ENCODE measurements around the gene CHID1.

Gene CHID1

DNA sequence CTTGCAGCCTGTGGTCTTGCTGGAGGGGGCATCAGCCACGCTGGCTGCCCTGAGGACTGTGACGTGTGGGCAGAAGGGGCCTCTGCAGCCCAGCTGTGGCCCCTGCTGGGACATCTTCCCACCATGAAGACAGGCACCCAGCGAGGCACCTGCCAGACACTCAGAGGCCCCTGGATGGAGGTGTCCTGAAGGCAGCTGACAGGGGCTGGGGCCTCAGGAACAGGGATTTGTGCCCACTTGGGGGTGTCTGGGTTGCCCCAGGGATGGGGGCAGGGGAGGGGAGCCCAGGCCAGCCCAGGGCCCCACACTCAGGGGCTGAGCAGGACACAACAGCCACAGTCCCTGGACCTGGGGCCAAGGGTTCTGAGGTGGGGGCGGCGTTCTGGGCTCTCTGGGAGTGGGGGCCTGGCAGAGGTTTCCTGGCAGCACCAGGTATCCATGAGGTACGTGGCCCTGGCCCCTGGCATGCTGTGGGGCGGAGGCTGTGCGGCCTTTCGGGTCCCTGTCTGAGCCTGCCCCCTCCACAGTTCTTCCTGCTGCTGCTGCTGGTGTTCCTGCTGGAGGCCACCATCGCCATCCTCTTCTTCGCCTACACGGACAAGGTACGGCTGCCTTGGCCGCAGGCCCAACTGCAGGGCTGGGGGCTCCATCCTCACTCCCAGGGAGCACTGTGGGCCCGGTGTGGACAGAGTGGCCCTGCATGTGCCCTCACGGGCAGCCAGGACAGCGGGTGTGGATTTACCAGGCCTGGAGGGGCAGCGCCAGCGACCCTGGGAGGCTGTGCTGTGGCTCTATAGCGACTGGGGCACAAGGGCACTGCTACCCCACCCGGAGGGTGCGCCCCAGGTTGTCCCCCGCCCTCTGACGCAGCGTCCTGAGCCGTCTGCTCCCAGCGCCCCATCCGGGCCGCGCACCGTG, 46.4 kb downstream of the CHID1 start:
- ChIA-PET POLR2A (interaction anchor here (0.7 kb wide), 1 partner anchor 625 kb away, joined by 3 read pairs; no protein-coding TSS in a partner anchor), CTCF (interaction anchor here (9.3 kb wide), 1 partner anchor 17 kb away, joined by 58 read pairs; no protein-coding TSS in a partner anchor)
- no peak for DNase-seq (ENCODE audit: low read depth, low spot score)
- no peak for TF ChIP-seq CTCF (IDR thresholded peaks at IDR 0.05; ENCODE audit: insufficient read depth, low read length, missing control alignments)
- H3K4me3 ChIP-seq (ENCODE audit: low read depth, low read length), result no peak overlapping the region

- TF ChIP-seq CTCF (IDR thresholded peaks at IDR 0.05; ENCODE audit: insufficient read depth, low read length, missing control alignments), result no peak
- CTCF ChIA-PET, result interaction anchor here (9.3 kb wide), 1 partner anchor 16 kb away, joined by 58 read pairs; no protein-coding TSS in a partner anchor
- no peak overlapping the region for H3K4me3 ChIP-seq (ENCODE audit: low read depth, low read length)
- DNase-seq (ENCODE audit: low read depth, low spot score), result no peak
- POLR2A ChIA-PET, result no interaction called here
Measured at GRCh38 chr11:863023-863909, 47.3 kb downstream of the CHID1 start.

DNA sequence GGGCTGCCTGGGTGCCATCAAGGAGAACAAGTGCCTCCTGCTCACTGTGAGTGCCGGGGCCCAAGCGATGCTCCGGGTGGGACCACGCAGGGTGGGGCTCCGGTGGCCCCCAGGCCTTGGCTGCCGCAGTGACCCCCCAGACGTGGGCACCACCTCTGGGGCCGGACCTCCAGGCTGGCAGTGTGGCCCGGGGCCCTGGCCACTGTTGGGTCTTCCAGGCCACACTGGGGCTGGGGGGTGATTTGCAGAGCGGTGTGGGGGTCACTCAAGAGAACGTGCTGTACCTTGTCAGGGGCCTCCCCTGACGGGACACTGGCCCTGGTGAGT, 48.0 kb downstream of the CHID1 start:
- no peak for DNase-seq (ENCODE audit: low read depth, low spot score)
- no peak overlapping the region for H3K4me3 ChIP-seq (ENCODE audit: low read depth, low read length)
- POLR2A ChIA-PET, result no interaction called here
- TF ChIP-seq CTCF (IDR thresholded peaks at IDR 0.05; ENCODE audit: insufficient read depth, low read length, missing control alignments), result no peak
- CTCF ChIA-PET, result interaction anchor here (9.3 kb wide), 1 partner anchor 15 kb away, joined by 58 read pairs; no protein-coding TSS in a partner anchor

DNA sequence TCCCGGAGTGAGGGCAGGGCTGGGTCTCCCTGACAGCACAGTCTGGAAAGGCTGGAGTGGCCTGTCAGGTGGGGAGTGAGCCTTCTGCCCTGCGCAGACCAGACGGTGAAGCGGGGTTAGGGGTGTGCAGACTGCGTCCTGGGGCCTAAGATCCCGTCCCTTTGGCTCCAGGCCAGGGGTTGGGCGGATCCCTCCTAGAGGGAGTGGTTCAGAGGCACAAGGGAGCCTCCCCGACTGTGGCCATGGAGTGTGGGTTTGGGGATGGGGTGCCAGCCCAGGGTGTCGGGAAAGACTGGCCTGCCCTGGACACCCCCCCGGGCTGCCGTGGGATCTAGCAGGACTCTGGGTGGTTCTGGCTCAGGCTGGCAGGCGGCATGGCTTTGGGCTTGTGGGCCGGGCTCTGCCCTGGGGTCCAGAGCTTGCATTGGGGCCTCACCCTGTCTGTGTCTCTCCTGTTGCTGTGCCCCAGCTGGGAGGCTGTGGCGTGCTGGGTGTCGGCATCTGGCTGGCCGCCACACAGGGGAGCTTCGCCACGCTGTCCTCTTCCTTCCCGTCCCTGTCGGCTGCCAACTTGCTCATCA, 48.4 kb downstream of the CHID1 start:
- no peak for TF ChIP-seq CTCF (IDR thresholded peaks at IDR 0.05; ENCODE audit: insufficient read depth, low read length, missing control alignments)
- DNase-seq (ENCODE audit: low read depth, low spot score), result no peak
- POLR2A ChIA-PET, result no interaction called here
- H3K4me3 ChIP-seq (ENCODE audit: low read depth, low read length), result no peak overlapping the region
- CTCF ChIA-PET, result interaction anchor here (9.3 kb wide), 1 partner anchor 15 kb away, joined by 58 read pairs; no protein-coding TSS in a partner anchor

- ChIA-PET POLR2A (no interaction called here), CTCF (interaction anchor here (9.3 kb wide), 1 partner anchor 14 kb away, joined by 58 read pairs; no protein-coding TSS in a partner anchor)
- no peak overlapping the region for H3K4me3 ChIP-seq (ENCODE audit: low read depth, low read length)
- no peak for DNase-seq (ENCODE audit: low read depth, low spot score)
- no peak for TF ChIP-seq CTCF (IDR thresholded peaks at IDR 0.05; ENCODE audit: insufficient read depth, low read length, missing control alignments)
Measured at GRCh38 chr11:861105-861479, 49.5 kb downstream of the CHID1 start.
